ENCODE data around the gene MSH5.

MSH5 gene

GRCh38 chr6:31713465-31713864 is 26.3 kb upstream of the MSH5 start:
- DNase-seq (ENCODE audit: low spot score): no peak

GRCh38 chr6:31713991-31714684 is 25.7 kb upstream of the MSH5 start:
- DNase-seq (ENCODE audit: low spot score): no peak

DNA sequence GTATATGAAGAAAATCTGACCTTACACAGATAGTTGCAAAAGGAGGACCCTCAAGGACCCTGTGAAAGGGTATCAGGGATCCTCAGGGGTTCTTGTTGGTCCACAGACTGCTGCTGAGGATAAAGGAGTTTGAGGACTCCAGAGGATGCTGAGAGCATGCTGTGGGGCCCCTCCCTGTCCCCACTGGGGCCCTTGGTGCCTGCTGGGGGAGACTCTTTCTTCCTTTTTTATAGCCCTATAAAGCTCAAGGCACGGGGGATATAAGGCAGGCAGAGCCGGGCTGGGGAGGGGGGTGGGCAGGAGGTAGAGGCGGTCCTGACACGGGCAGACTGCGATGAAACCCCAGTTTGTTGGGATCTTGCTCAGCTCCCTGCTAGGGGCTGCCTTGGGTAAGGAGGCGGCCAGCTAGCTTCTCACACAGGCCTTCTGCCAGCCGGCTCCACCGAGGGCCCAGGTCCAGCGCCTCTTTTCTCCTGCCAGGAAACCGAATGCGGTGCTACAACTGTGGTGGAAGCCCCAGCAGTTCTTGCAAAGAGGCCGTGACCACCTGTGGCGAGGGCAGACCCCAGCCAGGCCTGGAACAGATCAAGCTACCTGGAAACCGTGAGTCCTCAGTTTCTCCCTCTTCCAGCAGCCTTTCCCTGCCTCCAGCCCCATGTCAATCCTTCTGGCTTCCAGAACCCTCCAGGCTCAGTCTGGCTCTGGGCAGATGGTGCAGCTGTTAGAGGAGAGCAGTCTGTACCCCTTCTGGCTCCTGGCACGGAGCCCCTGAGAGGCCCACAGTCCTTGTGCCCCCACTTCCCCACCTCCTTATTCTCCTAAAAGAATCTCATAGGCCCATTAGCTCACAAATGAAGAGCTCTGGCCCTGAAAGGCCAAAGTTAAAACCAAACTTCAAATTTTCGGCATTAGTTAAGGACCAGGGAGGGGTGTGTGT is 24.5 kb upstream of the MSH5 start, which contains the start of gene LY6G6D:
LY6G6D (plus strand) TSS at position 327 of the 937 bp plus-strand sequence; CDS start at position 335, 8 bp downstream.
- no peak for DNase-seq (ENCODE audit: low spot score)

DNA sequence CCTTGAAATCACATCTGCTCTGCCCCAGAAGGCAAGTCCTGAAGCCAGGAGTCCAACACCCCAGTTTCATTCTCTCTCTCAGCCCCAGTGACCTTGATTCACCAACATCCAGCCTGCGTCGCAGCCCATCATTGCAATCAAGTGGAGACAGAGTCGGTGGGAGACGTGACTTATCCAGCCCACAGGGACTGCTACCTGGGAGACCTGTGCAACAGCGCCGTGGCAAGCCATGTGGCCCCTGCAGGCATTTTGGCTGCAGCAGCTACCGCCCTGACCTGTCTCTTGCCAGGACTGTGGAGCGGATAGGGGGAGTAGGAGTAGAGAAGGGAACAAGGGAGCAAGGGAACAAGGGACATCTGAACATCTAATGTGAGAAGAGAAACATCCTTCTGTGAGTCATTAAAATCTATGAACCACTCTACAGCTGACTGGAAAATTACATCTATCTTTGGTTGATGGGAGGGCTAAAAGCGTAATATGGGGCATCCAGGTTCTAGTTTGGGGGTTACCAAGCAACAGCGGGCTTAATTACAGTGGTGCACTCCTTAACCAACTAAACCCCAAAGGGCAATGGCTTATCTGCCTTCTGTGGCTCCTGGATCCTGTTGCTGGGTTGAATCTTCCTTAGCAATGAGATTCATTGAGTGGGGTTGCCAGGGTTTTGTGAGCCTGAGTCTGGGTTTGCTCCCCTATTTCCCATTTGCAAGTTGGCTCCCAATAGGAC is 22.1 kb upstream of the MSH5 start:
- DNase-seq (ENCODE audit: low spot score): no peak

DNA sequence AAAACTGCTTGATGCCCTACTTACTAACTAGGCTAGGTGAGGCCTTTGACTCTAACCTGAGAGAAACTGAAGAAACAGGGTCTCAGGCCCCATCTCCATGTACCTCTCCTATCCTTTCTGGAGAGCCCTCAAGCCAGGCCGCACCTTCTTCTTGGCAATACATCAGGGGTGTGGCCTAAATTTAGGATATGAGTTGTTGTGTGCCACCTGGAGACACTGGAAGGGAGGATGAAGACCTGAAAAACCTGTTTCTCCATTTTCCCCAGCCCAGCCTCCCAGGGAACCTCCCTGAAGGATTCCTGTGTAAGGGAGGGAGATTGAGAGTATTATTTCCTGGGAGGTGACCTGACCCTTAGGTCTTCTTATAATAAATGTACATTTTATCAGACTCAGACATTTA is 21.5 kb upstream of the MSH5 start:
- DNase-seq (ENCODE audit: low spot score): no peak

GRCh38 chr6:31719001-31719400 is 20.8 kb upstream of the MSH5 start:
- no peak for DNase-seq (ENCODE audit: low spot score)

GRCh38 chr6:31720196-31720770 is 19.5 kb upstream of the MSH5 start:
- DNase-seq (ENCODE audit: low spot score): no peak

GRCh38 chr6:31721351-31722020 is 18.3 kb upstream of the MSH5 start, which contains the start of gene LY6G6C:
TSS of gene LY6G6C (minus strand) at chr6:31721746. CDS start at chr6:31721679, 67 bp downstream.
- DNase-seq (ENCODE audit: low spot score): no peak

DNA sequence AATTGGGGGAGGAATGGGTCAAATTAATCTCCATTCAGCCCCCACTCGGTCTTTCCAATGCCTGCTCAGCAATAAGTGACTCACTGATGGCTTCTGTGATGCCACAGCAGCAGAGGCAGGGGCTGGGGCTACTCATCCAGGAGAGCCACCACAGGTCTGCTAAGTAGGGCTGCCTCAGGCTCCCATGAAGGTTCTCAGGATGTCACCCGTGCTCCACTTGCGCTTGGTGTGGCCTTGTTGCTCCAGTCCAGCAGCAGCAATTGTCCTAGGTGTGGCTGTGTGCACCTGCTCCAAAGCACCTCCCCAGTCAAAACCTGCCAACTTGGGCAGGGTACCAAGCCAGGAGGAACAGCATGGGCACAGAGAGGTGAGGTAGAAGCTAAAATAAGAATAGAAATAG is 17.6 kb upstream of the MSH5 start:
- no peak for DNase-seq (ENCODE audit: low spot score)

DNA sequence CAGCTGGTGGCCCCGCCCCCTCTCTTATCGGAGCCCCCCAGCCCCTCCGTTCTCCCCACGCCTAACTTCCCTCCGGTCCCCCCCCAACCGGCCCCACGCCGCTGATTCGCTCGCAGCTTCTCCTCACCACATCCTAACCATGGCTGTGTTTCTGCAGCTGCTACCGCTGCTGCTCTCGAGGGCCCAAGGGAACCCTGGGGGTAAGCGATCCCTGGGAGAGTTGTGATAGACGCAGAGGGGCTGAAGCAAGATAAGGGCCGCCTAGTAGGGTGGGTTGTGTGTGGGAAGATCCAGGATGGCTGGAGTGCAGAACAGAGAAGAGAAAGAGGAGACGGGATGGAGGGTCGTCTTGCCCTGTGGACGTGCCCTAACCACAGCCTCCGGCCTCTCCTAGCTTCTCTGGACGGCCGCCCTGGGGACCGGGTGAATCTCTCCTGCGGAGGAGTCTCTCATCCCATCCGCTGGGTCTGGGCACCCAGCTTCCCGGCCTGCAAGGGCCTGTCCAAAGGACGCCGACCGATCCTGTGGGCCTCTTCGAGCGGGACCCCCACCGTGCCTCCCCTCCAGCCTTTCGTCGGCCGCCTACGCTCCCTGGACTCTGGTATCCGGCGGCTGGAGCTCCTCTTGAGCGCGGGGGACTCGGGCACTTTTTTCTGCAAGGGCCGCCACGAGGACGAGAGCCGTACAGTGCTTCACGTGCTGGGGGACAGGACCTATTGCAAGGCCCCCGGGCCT is 16.4 kb upstream of the MSH5 start, which contains the start of gene MPIG6B:
MPIG6B (plus strand) TSS at position 129 of the 735 bp plus-strand sequence; CDS start at position 140, 11 bp downstream.
- no peak for DNase-seq (ENCODE audit: low spot score)

DNA sequence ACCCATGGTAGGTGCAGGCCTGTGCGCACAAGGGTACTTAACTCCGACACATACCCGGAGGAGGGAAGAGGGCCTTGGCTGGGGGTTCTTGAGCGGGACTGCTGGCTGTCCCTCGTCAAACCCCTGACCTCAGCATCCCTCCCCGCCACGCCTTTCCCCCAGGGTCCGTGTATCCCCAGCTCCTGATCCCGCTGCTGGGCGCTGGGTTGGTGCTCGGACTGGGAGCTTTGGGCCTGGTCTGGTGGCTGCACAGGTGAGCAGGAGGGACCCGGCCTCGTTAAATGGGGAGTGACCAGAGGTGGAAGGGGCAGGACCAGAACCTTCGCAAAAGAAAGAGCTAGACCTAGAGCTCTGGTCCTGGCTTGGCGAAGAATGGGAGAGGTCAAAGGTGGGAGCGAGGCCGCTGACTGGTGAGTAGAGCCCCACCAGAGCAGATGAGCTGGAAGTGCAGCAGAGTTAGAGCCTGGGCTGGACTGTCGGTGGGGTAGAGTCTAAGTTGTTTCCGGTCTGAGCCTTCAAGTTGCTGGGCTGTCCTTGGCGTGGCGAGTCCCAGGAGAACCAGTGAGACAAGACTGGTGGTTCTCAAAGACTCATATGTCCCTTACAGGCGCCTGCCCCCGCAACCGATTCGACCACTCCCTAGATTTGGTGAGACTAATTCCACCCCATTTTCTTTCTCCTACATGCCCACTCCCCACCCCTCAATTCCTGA is 15.7 kb upstream of the MSH5 start:
- DNase-seq (ENCODE audit: low spot score): no peak

DNA sequence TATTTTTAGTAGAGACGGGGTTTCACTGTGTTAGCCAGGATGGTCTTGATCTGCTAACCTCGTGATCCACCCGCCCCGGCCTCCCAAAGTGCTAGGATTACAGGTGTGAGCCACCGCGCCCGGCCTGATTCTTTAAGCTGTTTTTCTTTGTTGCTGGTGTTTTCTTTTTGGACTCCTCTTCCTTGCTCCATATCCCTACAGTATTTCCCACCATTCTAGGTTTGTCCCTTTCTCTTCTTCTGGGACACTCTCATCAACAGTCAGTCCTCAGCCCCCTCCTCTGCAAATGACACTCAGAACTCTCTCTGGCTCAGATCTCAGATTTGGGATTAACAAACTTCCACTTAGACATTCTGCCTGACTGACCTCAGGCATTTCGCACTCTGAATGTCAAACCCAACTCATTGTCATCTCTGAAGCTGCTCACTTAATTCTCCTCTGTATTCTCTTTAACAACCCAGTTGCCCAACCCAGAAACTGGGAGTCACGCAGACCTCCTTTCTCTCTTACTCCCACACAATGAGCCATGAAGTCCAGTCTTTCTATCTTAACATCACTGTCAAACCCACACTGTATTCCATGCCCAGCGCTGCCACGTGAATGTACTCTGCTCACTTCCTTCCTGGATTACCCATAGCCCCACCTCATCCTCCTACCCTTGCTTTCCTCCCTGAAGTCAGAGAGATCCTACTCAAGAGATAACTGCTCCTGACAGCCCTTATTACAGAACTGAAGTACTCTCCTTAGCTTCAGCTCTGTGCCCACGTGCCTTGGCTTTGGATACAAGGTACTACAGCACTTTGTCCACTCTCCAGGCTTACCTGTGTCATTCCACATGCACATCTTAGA is 14.1 kb upstream of the MSH5 start:
- no peak for DNase-seq (ENCODE audit: low spot score)

DNA sequence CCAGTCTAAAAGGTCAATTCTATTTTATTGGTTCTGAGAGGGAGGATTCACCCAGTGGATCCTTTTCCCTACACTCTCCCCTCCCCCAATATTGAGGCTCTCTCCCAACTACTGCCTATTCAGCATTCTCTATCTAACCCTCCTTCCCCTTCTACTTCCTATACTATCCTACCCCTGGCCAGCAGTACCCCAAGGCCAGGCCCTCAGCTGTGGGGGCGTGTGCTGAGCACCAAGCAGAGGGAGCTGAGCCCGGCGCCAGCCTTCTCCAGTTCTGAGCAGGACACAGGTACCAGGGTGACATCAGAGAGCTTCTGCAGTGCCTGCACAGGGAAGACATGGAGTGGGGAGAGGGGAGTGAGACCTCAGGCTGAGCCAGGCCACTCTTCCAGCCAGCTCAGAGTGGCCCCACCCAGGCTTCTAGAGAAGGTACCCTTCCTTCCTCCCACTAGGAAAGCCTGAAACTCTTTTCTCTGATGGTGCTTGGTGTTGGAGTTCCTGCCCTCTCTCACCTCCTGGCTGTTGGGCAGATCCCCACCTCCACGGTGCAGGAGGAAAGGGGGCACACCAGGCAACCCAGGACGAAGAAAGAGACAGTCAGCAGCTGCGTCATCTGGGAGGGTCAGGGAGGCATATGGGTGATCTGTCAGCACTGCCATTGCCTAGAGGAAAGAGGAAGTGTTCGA is 12.6 kb upstream of the MSH5 start:
- DNase-seq (ENCODE audit: low spot score): no peak

- DNase-seq (ENCODE audit: low spot score): no peak
Observed at GRCh38 chr6:31727717-31728671, 11.8 kb upstream of the MSH5 start.

- DNase-seq (ENCODE audit: low spot score): no peak
Observed at GRCh38 chr6:31728767-31729514, 10.9 kb upstream of the MSH5 start, which contains the start of gene DDAH2. TSS of gene DDAH2 (minus strand) at chr6:31729299. CDS start at chr6:31729161, 138 bp downstream.

GRCh38 chr6:31729515-31729978 is 10.3 kb upstream of the MSH5 start:
- DNase-seq (ENCODE audit: low spot score): peak; percentile 85
